ENCODE data around the gene SCAMP1.
"Not testable (repeated sequence)": the region's sequence is repeated elsewhere in the genome, so short reads cannot be mapped to it uniquely, and the experiment has no call there.

Gene SCAMP1

DNA sequence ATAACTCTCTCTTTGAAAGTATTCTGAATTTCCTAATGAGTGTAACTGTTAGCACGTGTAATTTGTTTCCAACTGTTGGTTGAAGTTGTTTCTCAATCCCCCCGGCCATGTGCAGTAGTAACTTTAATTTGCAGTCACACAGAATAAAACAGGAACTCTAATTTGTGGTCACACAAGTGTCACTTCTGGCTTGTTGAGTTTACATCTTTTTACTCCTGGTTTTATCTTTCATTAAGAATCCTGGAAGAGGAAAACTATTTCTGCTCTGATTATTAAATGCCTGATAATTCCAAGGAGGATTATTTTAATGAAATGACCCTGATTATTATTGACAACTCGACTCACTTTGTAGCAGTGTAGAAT is 1.2 kb downstream of the SCAMP1 start:
- no peak for DNase-seq

DNA sequence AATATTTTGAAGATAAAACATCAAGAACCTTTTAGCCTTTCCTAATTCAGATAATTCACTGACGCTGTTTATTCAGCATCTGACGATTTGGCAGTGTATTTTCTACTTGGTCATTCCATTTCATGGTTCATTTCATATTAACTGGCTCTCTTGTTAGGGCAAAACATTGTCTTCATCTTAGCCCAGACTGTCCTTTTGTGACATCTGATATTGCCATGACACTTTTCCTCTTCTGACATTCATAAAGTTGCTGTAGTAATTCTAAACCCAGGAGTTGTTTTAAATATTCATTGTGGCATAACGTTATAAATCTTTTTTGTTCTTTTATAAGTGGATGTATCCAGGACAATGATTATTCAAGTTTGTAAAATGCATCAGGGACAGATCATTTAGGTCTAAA is 1.8 kb downstream of the SCAMP1 start:
- DNase-seq = no peak

GRCh38 chr5:78364005-78364404 is 3.6 kb downstream of the SCAMP1 start:
- DNase-seq = no peak

DNA sequence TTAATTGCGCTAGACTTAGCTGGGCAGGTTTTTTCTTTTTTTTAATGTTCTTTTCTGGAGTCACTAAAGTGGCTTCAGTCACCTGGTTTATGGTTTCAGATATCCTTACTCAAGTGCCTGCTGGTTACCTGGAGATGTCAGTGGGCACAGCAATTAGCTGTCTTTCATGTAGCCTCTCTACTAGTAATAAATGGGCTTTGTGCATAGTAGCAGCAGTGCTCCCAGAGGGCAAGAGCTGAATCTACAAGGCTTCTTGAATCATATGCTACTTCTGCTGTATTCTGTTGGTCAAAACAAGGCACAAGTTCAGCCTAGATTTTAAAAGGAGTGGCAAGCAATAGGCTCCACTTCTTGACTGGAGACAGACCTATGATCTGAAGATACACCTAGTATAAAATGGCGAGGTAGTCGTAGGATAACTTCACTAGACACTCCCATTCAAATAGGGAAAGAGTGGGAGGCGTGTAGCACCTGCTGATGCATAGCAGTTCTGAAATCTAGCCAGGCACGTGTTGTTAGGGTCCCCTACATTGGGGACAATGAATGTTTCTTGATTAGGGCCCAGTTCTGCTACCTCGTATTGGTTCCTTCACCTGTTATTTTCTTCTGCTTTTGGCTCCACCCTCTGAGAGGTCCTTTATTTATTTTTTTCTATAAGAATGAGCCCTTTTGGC is 7.0 kb downstream of the SCAMP1 start:
- no peak for DNase-seq

GRCh38 chr5:78369680-78370079 is 9.3 kb downstream of the SCAMP1 start:
- no peak for DNase-seq

DNA sequence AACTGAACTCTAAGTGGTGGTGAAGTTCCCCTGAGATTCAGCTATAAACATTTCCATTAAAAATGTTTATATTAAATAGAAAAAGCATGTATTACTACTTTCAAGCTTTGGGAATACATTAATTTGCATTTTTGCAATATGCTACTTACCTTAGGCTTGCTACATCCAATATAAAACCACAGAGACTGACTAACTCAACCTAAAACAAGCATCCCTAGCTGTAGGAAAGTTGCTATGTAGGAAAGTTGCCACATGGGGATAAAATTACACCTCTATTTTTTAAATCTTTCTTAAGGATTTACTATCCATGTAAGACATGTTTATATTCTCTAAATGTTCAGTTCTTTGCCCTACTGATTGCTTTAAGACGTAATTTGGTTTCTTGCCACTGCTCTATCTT is 12.8 kb downstream of the SCAMP1 start:
- no peak for DNase-seq

DNA sequence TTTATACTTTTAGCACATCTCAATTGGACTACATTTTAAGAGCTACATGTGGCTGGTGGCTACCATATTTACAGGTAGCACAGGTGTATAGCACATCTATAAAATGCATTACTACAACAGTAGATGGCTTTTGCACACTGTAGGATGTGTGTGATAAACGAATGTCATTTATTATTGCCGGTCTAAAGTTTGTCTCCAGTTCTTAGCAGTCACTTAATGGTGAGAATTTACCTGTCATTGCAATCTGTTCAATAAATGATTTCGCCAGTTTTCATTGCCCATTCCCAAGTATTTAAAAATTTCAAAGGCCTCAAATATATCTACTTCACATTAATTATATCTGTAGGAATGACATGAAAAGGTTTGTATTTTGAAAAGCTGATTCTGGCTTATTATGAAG is 15.9 kb downstream of the SCAMP1 start:
- no peak for DNase-seq

DNA sequence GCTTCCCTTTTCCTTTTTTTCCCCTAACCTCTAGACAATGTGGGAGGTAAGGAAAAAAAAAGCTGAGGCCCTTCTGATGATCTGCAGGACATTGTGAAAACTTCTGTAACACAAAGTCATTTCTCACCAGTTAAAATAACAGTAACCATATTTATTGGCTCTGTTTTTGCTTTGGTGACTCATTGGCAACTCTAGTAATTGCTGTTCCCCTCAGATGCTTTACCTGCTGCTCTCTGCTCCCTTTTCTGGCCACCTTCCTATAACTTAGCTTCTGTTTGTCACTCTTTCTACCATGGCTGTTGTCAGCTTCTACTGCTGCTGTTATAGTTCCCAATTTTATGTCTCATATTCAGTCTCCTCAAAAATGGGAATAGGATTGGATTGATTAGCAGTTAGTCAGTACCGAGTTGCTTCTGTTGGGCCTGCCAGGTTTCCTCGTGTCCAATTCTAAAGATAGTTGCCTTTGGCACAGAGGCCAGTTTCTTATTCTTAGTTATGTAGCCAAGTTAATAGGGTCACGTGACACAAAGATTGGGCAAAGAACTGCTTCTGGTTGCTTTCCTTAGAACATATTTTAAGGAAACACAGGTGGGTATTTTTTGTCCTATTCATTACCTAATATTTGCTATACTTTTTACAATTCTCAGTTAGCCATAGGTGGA is 16.8 kb downstream of the SCAMP1 start:
- no peak for DNase-seq

DNA sequence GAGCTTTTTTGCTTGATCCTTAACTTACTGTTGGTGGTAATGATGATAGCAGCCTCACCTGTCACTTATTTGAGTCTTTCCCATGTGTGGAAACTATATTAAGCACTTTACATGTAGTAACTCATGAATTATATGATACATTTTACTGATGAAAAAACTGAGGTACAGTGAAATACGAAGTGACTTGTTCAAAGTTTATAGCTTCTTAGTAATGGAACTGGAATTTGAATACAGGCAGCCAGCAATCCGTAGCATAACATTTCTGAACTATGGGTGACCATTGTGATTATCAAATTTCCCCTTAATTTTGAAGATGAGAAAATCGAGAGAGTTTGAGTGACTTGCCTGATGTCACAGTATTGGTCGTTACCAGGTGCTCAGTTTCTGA is 17.3 kb downstream of the SCAMP1 start:
- no peak for DNase-seq

GRCh38 chr5:78387468-78388153 is 27.2 kb downstream of the SCAMP1 start:
- no peak for DNase-seq

- DNase-seq = not testable (repeated sequence)
Measured at GRCh38 chr5:78391357-78391756, 30.9 kb downstream of the SCAMP1 start.

DNA sequence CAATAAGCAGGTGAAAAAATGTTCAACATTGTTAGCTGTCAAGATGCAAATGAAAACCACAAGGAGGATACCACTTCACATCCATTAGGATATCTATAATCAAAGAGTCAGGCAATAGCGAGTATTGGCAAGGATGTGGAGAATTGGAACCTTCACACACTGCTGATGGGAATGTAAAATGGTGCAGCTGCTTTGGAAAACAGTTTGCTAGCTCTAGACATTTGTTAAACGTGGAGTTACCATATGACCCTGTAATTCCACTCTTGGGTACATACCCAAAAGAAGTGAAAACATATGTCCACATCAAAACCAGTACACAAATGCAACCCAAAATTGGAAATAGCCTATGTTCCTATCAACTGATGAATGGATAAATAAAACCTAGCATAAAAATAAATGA is 37.4 kb downstream of the SCAMP1 start:
- no peak for DNase-seq

DNA sequence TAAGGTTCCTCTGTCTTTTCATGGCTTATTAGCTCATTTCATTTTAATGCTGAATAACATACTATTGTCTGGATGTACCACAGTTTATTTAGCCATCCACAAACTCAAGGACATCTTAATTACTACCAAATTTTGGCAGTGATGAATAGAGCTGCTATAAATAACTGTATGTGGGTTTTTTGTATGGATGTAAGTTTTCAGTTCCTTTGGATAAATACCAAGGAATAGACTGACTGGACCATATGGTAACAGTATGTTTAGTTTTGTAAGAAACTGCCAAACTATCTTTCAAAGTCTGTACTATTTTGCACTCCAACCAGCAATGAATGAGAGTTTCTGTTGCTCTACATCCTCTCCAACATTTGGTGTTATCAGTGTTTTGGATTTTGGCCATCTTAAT is 38.7 kb downstream of the SCAMP1 start:
- DNase-seq = no peak

DNA sequence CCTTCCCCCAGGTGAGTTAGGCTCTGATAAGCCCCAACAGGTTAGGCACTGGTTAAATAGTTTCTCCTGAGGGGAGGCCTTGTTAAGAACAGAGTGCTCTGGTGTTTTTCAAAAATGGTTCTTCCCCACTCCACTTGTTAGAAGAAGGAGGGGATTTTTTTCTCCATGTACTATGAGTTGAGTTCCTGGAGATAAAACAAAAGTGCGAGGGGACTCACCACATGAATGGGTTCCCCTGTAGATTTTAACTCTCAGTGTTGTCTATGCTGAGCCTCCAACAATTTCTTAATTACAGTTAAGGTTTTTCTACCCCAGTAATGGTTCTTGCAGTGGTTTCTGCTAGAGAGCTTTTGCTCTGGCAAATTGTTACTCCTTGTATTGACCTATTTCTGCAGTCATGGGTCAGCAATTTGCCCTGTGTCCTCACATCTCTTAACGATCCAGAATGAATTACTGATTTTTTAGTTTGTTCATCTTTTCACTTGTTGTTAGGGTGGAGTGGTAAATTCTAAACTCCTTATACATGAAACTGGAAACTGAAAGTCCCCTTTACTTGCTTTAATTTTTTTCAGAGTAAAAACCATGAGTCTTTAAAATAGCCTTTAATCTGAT is 44.4 kb downstream of the SCAMP1 start:
- DNase-seq = no peak

- DNase-seq = no peak
Measured at GRCh38 chr5:78405829-78406750, 45.7 kb downstream of the SCAMP1 start.

- DNase-seq = no peak
Measured at GRCh38 chr5:78407458-78407857, 47.0 kb downstream of the SCAMP1 start.

DNA sequence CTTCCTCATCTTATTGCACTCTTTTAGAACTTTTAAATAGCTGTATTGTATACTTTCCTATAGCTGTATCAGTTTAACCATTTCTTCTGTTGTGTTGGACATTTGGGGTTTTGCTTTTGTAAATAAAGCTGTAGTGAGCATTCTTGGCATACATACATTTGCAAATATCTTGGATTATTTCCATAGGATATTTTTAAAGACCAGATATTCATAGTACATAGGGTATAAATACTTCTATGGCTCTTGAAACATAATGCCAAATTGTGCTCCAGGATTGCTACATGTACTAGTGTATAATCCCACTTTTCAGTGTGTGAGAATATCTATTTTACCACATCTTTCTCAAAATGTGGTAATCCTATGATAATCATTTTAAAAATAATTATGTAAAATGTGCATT is 51.2 kb downstream of the SCAMP1 start:
- no peak for DNase-seq

- no peak for DNase-seq
Measured at GRCh38 chr5:78416677-78417425, 56.4 kb downstream of the SCAMP1 start.

- no peak for DNase-seq
Measured at GRCh38 chr5:78419396-78419795, 59.0 kb downstream of the SCAMP1 start.

DNA sequence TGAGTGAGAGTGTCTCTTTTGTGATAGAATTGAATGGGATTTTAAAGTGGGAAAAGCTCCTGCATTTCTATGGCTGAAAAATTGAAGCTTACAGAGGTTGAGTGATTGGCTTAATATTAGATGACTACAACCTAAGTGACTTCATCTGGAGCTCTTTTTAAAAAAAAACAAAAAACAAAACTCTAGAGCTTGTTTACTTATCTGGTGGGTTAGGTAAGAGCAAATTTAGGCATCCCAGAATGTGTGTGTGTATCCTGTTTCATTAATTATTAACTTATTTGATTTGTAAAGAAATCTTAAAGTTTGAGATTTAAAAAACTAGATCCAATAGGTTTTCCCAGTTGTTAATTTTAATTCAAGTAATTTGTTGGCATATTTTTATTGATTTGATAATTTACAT is 60.1 kb downstream of the SCAMP1 start:
- no peak for DNase-seq

DNA sequence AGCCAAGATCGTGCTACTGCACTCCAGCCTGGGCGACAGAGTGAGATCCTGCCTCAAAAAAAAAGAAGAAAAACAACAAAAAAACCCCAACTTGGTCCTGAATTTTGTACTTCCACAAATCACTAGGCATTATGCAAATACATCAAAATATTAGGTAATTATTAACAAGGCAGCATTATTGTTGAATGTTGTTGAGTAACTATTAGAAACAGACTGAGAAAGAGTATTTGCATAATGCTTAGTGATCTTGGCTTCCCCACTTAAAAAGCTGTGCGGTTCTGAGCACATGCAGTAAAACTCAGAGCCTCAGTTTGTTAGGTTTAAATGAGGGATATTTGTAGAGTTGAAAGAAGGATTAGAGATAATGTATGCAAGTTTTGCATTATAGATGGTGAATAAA is 64.2 kb downstream of the SCAMP1 start:
- DNase-seq = no peak

GRCh38 chr5:78429332-78429980 is 69.0 kb downstream of the SCAMP1 start:
- no peak for DNase-seq
